Ishikawa (cell line): ENCODE data around the gene TRAPPC3.

Source experiments
- CEBPB ChIP-seq: IDR thresholded peaks from 2 replicates; pipeline ENCODE4 v1.6.1; 2012
- CREB1 ChIP-seq: IDR thresholded peaks from 2 replicates; pipeline ENCODE4 v1.6.1; 2012; ENCODE audit warnings: low read depth
- EGR1 ChIP-seq: IDR thresholded peaks from 2 replicates; pipeline ENCODE4 v1.6.1; 2012
- EP300 ChIP-seq: IDR thresholded peaks from 2 replicates; pipeline ENCODE4 v1.6.1; 2012; ENCODE audit warnings: borderline replicate concordance
- FOXM1 ChIP-seq: IDR thresholded peaks from 2 replicates; pipeline ENCODE4 v1.6.1; 2012; ENCODE audit warnings: low read depth, borderline replicate concordance
- MAX ChIP-seq: IDR thresholded peaks from 2 replicates; pipeline ENCODE4 v1.6.1; 2012
- NFIC ChIP-seq: IDR thresholded peaks from 2 replicates; pipeline ENCODE4 v1.6.1; 2012
- RAD21 ChIP-seq: IDR thresholded peaks from 2 replicates; pipeline ENCODE4 v1.6.1; 2012; ENCODE audit warnings: low read depth
- REST ChIP-seq: IDR thresholded peaks from 2 replicates; pipeline ENCODE4 v1.6.1; 2012; ENCODE audit warnings: low read depth, mild to moderate bottlenecking
- TAF1 ChIP-seq: IDR thresholded peaks from 2 replicates; pipeline ENCODE4 v1.6.1; 2012; ENCODE audit warnings: low read depth, mild to moderate bottlenecking
- TCF12 ChIP-seq: IDR thresholded peaks from 2 replicates; pipeline ENCODE4 v1.6.1; 2012; ENCODE audit warnings: low read depth
- TEAD4 ChIP-seq: IDR thresholded peaks from 2 replicates; pipeline ENCODE4 v1.6.1; 2012
- YY1 ChIP-seq: IDR thresholded peaks from 2 replicates; pipeline ENCODE4 v1.6.1; 2012; ENCODE audit warnings: low read depth
- ZBTB7A ChIP-seq: IDR thresholded peaks from 2 replicates; pipeline ENCODE4 v1.6.1; 2012; ENCODE audit warnings: low read depth
- TF ChIP-seq, protein P1 (sequence below): IDR thresholded peaks from 2 replicates; pipeline ENCODE4 v1.6.1; 2012

Gene TRAPPC3

GRCh38 chr1:36161641-36162531 lies 12.6 kb upstream of the TRAPPC3 start:
- no peak for TF ChIP-seq NFIC
- 0 out of 2 replicates have a peak, but pooled peaks have one; percentile 21 for TF ChIP-seq MAX
- peak; percentile 45; the same call in 1 of the 2 replicates for TF ChIP-seq TEAD4
- no peak for TF ChIP-seq FOXM1

DNA sequence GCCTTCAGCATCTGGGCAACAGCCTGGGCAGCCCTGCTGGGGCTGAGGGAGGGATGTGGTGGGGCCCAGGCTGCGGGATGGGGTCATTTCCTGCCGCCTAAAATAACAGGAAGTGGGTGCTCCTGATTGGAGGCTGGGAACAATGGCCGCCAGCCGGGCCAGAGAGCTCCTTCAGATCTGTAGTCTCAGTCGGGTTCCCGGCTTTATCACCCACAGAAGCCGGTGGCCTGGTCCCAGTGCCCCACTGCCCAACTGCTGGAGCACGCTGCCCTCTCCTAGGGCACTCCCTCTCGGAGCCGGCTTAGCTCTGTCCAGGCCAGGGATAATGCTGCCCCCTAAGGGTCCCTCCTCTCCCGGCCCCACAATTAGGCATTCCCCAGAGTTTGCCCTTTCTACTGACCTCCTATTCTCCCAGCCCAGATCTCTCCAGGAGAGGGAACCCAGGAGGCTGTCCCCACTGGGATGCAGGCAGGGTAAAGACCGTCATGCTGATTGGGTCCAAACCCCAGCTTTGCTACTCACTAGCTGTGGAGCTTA lies 11.7 kb upstream of the TRAPPC3 start:
- TF ChIP-seq TAF1 (no peak), YY1 (0 out of 2 replicates have a peak, but pooled peaks have one; percentile 26)

- TF ChIP-seq TAF1 (no peak), EGR1 (no peak), EP300 (no peak), RAD21 (no peak), YY1 (no peak), TCF12 (no peak), MAX (no peak), TEAD4 (no peak), NFIC (no peak), FOXM1 (no peak), CREB1 (no peak), ZBTB7A (no peak), CEBPB (no peak)
- TF ChIP-seq, protein P1, sequence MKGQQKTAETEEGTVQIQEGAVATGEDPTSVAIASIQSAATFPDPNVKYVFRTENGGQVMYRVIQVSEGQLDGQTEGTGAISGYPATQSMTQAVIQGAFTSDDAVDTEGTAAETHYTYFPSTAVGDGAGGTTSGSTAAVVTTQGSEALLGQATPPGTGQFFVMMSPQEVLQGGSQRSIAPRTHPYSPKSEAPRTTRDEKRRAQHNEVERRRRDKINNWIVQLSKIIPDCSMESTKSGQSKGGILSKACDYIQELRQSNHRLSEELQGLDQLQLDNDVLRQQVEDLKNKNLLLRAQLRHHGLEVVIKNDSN: no peak
These were observed 11.2 kb upstream of the TRAPPC3 start for GRCh38 chr1:36160388-36160948.

GRCh38 chr1:36159614-36160387 lies 10.5 kb upstream of the TRAPPC3 start:
- TF ChIP-seq NFIC: no peak
- TF ChIP-seq EGR1: no peak
- TF ChIP-seq REST: no peak
- no peak for TF ChIP-seq ZBTB7A
- no peak for TF ChIP-seq FOXM1
- TF ChIP-seq TAF1: no peak
- no peak for TF ChIP-seq CEBPB
- TF ChIP-seq RAD21: no peak
- no peak for TF ChIP-seq CREB1
- TF ChIP-seq EP300: no peak
- no peak for TF ChIP-seq MAX

DNA sequence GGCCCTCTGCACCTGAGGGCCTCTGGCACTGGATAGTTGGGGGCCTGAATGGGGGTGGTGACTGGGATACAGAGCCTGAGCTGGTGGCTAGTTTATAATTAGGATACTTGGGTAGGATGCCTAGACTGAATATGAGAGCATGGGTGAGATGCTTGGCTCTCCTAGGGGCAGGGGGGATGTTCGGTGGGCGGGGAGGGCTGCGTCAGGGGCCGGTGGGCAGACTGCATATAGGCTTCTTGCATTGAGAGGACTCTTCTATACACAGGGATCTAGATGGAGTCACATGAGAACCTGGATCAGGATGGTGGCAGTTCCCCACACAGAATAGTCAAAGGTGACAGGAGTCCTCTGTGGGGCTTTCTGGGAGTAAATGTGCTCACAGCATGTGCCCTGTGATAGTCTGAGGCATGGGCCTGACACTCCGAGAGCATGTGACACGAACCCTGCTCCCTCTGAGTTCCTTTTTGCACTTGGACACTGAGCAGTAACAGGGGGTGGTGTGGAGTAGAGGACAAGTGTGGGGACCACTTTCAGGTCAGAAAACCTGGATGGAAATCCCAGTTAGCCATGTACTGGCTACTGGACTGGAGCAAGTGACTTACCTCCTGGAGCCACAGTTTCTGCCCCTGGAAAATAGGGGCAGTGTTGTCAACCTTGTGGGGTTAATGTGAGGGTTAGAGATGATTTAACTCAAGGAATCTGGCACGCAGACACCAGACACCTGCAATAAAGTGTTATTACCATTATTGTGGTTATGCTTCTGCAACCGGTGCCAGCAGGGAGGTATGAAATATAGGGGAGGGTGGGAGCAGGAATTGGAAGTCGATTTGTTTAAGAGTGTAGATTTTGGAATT lies 8.9 kb upstream of the TRAPPC3 start:
- TF ChIP-seq TCF12: no peak
- no peak for TF ChIP-seq ZBTB7A
- no peak for TF ChIP-seq EGR1
- no peak for TF ChIP-seq FOXM1
- TF ChIP-seq MAX: no peak
- TF ChIP-seq REST: no peak
- no peak for TF ChIP-seq NFIC
- TF ChIP-seq EP300: no peak
- TF ChIP-seq CEBPB: no peak
- no peak for TF ChIP-seq YY1
- TF ChIP-seq RAD21: no peak
- no peak for TF ChIP-seq TAF1
- TF ChIP-seq CREB1: no peak
